Transverse colon (tissue), 4 donors: ENCODE results near the gene DLG2. TPM values are rescaled to one million over a fixed set of nuclear protein-coding genes. Genes with fewer than 3 reads are reported as not detected.

Source experiments
- DNase-seq: peaks from one replicate; pipeline ENCODE4 v3.0.0-alpha.2; 2019
- H3K27ac ChIP-seq, 4 donors: fragments of 200-600 bp; sonication (generic); 2 replicates each; pipeline ENCODE4 v1.5.1; 2016 to 2018; ENCODE audit warnings: inconsistent platforms in 4 of 4
- H3K27me3 ChIP-seq: fragments of 200-600 bp; sonication (generic); 2 replicates; pipeline ENCODE4 v1.5.1; 2017; ENCODE audit warnings: inconsistent platforms
- H3K36me3 ChIP-seq, 4 donors: fragments of 200-600 bp; sonication (generic); 2 replicates each; pipeline ENCODE4 v1.5.1; 2017 to 2019; ENCODE audit warnings: inconsistent platforms in 4 of 4
- H3K4me1 ChIP-seq, 4 donors: fragments of 200-600 bp; sonication (generic); 2 replicates each; pipeline ENCODE4 v1.5.1; 2017 to 2020; ENCODE audit warnings: inconsistent platforms in 4 of 4
- H3K4me3 ChIP-seq, 4 donors: fragments of 200-600 bp; sonication (generic); 1 replicate in 1 of 4; 2 replicates in 3 of 4; pipeline versions ENCODE4 v1.5.1 to v1.6.1; 2017 to 2019; ENCODE audit warnings: inconsistent platforms in 4 of 4
- H3K9me3 ChIP-seq, 2 donors: fragments of 200-600 bp; sonication (generic); 2 replicates each; pipeline ENCODE4 v1.5.1; 2017 to 2019; ENCODE audit warnings: inconsistent platforms in 2 of 2
- EP300 ChIP-seq: sonication (generic); formaldehyde crosslinking; IDR thresholded peaks from one replicate; pipeline ENCODE4 v1.6.1; 2017; ENCODE audit warnings: antibody characterized with exemption, low read depth
- POLR2A ChIP-seq: fragments of 450-650 bp; IDR thresholded peaks from one replicate; pipeline ENCODE4 v1.6.1; 2016; ENCODE audit warnings: antibody characterized with exemption, mild to moderate bottlenecking, moderate library complexity
- POLR2AphosphoS5 ChIP-seq, 3 donors: sonication (generic); formaldehyde crosslinking; IDR thresholded peaks; one replicate each; pipeline ENCODE4 v1.6.1; 2016; ENCODE audit warnings: antibody characterized with exemption in 3 of 3
- WGBS, 2 donors: methylation state at CpG; one replicate each; pipeline ENCODE4 v1.1.5; 2018; ENCODE audit warnings: low coverage in 1 of 2; 5-methylcytosine and 5-hydroxymethylcytosine counted together
- in situ Hi-C, 4 donors: fragments of 200-750 bp; cut with MboI; loops; one replicate each; pipeline versions ENCODE4 v1.15.0 to v1.15.1; 2017; ENCODE audit warnings: low sequenced_read_pairs in 3 of 4, low pct_ligation_motif_present in 1 of 4, low pct_unique_long_range_greater_than_20kb in 1 of 4
- intact Hi-C: fragments of 100-400 bp; cut with DNase I; formaldehyde crosslinking; loops from one replicate; pipeline ENCODE4 v1.15.1; 2023; ENCODE audit warnings: low total_unique reads
- total RNA-seq, 4 donors: library from RNA; depleted of rRNA; stranded (reverse); fragments of >200 nt; gene quantifications; one replicate each; pipeline ENCODE4 v1.1.0, GENCODE V29; 2016
- TF ChIP-seq, protein P1 (sequence below), 5 experiments: fragments of 200-600 bp in 3 of 5; fragments of 450-650 bp in 2 of 5; sonication (generic) in 3 of 5; IDR thresholded peaks; 1 replicate in 2 of 5; 2 replicates in 3 of 5; pipeline ENCODE4 v1.5.1; 2016 to 2017; ENCODE audit warnings: antibody characterized with exemption in 5 of 5, inconsistent platforms in 3 of 5, mild to moderate bottlenecking in 2 of 5, moderate library complexity in 1 of 5

DLG2 gene
- total RNA-seq, 4 donors from 2014 or later = 1.9 to 28.3 (median 3.7) TPM

- no peak for DNase-seq
- intact Hi-C loops = no loop called here
- TF ChIP-seq POLR2AphosphoS5 (IDR thresholded peaks at IDR 0.05) (no peak), EP300 (no peak), POLR2A (no peak)
- TF ChIP-seq, protein P1, sequence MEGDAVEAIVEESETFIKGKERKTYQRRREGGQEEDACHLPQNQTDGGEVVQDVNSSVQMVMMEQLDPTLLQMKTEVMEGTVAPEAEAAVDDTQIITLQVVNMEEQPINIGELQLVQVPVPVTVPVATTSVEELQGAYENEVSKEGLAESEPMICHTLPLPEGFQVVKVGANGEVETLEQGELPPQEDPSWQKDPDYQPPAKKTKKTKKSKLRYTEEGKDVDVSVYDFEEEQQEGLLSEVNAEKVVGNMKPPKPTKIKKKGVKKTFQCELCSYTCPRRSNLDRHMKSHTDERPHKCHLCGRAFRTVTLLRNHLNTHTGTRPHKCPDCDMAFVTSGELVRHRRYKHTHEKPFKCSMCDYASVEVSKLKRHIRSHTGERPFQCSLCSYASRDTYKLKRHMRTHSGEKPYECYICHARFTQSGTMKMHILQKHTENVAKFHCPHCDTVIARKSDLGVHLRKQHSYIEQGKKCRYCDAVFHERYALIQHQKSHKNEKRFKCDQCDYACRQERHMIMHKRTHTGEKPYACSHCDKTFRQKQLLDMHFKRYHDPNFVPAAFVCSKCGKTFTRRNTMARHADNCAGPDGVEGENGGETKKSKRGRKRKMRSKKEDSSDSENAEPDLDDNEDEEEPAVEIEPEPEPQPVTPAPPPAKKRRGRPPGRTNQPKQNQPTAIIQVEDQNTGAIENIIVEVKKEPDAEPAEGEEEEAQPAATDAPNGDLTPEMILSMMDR (IDR thresholded peaks at IDR 0.05) = no peak
- in situ Hi-C loops = no loop called here
- H3K4me1 ChIP-seq = no peaks in the 10 kb centered on the region
- H3K27ac ChIP-seq = no peak overlapping the region
- no peaks in the 10 kb centered on the region for H3K36me3 ChIP-seq
- H3K9me3 ChIP-seq = peaks cover 0 to 10% of the 10 kb centered on the region in 2 donors
- H3K4me3 ChIP-seq = no peak overlapping the region
- no peaks in the 10 kb centered on the region for H3K27me3 ChIP-seq
- WGBS, 2 donors = 24 to 31% methylated on average over 1 of the region's 1 CpG
Measured at GRCh38 chr11:84804041-84804440, 823.1 kb downstream of the DLG2 start.

DNA sequence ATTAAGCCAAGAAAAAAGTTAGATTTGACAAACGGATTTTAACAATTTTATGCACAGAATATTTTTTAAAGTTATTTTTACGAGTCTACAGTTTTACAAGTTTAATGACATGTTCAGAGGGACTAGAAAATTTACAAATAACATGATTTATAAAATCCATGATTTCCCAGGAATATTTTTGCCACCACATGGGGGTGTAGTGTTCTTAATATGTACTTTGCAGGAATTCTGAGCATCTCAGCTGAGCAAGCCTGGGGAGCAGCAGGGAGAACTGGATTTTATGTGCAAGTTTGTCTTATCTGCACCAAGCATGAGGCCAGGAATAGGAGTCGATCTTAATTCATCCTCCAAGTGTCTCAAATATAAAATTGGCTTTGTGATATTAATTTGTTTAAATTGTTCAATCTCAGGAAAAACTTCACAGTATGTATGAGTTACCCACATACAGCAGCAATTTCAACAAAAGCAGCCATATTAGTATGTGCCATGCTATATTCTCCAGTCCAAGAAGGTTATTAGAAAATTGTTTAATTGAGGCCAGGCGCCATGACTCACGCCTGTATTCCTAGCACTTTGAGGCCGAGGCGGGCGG lies 826.3 kb downstream of the DLG2 start:
- intact Hi-C loops (no loop called here), in situ Hi-C loops (no loop called here)
- Histone ChIP-seq H3K4me1 (no peaks in the 10 kb centered on the region), H3K4me3 (no peak overlapping the region), H3K27me3 (no peaks in the 10 kb centered on the region), H3K36me3 (no peaks in the 10 kb centered on the region), H3K27ac (no peak overlapping the region), H3K9me3 (peaks cover 0 to 4% of the 10 kb centered on the region in 2 donors)
- no peak for TF ChIP-seq EP300
- TF ChIP-seq, protein P1 (IDR thresholded peaks at IDR 0.05) = peak in 3 of 5 experiments; percentile 7 to 26 (median 21)
- TF ChIP-seq POLR2A = no peak
- no peak for DNase-seq
- WGBS, 2 donors = 74 to 77% methylated on average over 7 to 8 of the region's 8 CpGs

GRCh38 chr11:84799112-84799511 lies 828.0 kb downstream of the DLG2 start:
- Histone ChIP-seq H3K9me3 (no peaks in the 10 kb centered on the region), H3K27ac (no peak overlapping the region), H3K36me3 (no peaks in the 10 kb centered on the region), H3K4me1 (no peaks in the 10 kb centered on the region), H3K27me3 (no peaks in the 10 kb centered on the region), H3K4me3 (no peak overlapping the region)
- intact Hi-C loops = no loop called here
- 69 to 88% methylated on average over 1 to 3 of the region's 3 CpGs for WGBS, 2 donors
- TF ChIP-seq EP300 = no peak
- TF ChIP-seq POLR2AphosphoS5 (IDR thresholded peaks at IDR 0.05) = no peak
- TF ChIP-seq, protein P1 (IDR thresholded peaks at IDR 0.05) = no peak
- no peak for TF ChIP-seq POLR2A
- in situ Hi-C loops = loop anchor here in 2 of 4 donors (25.0 kb wide), 1 partner anchor 788 kb away; no protein-coding TSS in a partner anchor
- DNase-seq = no peak

DNA sequence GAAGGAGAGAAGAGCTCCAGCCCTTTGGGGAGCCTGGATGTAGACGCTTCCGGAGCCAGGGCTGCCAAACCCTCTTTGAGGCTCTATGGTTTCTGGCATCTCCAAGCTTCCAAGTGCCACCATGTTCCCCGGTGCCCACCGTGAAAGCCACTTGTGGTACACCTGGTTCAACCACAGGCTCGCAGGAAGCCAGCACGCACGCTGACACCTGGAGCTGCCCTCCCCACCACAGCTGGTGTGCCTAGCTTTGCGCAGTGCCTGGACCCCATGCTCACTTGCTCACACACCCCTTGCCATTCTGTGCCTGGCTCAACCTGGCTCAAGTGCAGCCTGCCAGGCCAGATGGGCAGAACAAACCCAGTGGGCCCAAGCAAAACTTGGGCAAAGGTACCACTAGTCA lies 831.4 kb downstream of the DLG2 start:
- Histone ChIP-seq H3K4me1 (no peaks in the 10 kb centered on the region), H3K4me3 (no peak overlapping the region), H3K27me3 (no peaks in the 10 kb centered on the region), H3K27ac (no peak overlapping the region), H3K9me3 (no peaks in the 10 kb centered on the region), H3K36me3 (no peaks in the 10 kb centered on the region)
- in situ Hi-C loops (loop anchor here in 2 of 4 donors (25.0 kb wide), 1 partner anchor 792 kb away; no protein-coding TSS in a partner anchor), intact Hi-C loops (no loop called here)
- WGBS, 2 donors = 94% methylated on average over 8 of the region's 8 CpGs; no CpG with 5 or more reads in 1 of the 2 donors
- TF ChIP-seq POLR2AphosphoS5 (IDR thresholded peaks at IDR 0.05) (no peak), EP300 (no peak), POLR2A (no peak)
- TF ChIP-seq, protein P1 (IDR thresholded peaks at IDR 0.05) = no peak
- DNase-seq = no peak
